Retina (tissue), 1 donor: ENCODE results near the gene CCDC148.
"Not testable (repeated sequence)": the region's sequence is repeated elsewhere in the genome, so short reads cannot be mapped to it uniquely, and the experiment has no call there.

Experiments used
- DNase-seq: peaks from one replicate; pipeline ENCODE4 v3.0.0-alpha.2; 2016

CCDC148 gene

DNA sequence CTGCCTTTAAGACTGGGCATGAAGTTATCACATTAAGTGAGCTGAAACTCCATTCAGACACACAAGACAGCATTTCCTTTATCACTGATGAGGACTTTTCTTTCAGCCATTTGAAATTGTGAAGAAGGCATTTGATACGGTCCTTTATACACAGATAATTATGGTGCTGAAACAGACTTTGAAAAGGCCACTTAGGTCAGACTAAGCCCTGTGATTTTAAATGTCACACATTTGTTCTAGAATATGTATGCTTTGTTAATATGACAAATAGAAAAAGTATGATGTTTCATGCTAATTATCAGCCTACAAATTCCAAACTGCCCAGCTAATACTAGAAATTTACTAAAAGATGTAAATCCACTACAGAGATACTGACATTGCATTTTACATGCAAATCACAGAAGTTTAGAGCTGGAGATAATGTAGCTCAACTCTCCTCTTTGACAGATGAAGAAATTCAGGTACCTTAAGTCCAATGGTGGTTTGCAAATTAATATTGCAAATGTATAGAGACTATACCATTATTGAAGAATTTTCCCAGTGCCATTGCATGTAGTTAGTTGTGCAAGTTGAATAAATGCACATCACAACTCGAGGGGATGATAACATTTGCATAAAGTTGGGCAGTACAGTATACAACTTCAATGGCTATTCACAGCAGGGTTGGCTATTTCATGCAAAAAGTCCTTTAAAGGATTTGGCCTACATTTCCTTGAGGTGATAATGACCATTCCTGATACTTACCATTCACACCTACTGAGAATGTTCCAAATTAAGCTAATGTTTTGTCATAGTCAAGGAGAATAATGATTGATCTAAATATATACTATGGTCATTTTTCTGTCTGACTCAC, 179.7 kb downstream of the CCDC148 start:
- no peak for DNase-seq

DNA sequence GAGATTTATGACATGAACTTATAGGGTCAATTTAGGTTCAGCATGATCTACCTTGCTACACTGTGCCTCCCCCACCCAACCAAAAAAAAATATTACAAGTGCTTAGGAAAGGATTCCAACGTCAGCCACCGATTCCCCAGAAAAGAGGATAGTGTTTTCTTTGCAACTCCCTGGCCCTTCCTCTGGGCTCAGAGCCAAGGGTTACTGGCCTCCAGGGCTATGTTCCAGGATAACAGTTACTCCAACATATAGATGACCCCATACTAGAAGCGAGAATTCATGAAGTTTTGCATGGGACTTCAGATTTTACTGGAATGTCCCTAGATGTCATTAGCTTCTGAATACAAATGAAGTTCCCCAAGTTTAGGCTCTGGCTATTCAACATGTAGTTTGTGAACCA, 182.8 kb downstream of the CCDC148 start:
- DNase-seq: no peak

DNA sequence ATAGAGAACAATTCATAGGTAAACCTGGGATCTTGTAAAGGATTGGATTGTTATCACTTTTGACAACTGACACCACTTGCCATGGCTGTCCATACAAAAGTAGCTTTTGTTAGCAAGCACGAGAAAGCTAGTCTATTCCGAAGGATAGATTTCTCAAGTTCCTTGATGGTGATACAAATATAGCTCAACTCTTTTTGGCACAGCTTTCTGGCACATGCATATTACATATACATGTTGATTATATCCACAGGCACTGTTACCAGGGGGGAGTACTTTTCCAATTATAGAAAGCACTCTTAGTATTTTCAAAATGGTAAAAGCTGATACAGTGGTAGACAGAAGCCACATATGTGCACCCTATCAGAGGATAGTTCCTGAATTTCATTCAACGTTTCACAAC, 186.0 kb downstream of the CCDC148 start:
- DNase-seq: no peak

DNA sequence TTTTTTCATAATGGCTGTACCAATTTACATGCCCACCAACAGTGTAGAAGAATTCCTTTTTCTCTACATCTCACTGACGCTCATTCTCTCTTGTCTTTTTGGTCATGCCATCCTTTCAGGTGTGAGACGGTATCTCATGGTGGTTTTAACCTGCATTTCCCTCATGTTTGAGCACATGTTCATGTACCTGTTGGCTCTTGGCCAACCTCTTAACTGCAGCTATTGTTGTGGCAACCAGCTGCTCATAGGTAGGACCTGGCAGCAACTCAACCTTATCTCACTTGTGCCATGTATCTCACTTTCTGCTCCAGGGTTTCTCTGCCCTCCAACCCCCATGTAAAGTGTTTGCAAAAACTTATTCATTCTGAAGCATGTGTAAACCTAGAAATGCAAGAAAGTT, 187.4 kb downstream of the CCDC148 start:
- no peak for DNase-seq

DNA sequence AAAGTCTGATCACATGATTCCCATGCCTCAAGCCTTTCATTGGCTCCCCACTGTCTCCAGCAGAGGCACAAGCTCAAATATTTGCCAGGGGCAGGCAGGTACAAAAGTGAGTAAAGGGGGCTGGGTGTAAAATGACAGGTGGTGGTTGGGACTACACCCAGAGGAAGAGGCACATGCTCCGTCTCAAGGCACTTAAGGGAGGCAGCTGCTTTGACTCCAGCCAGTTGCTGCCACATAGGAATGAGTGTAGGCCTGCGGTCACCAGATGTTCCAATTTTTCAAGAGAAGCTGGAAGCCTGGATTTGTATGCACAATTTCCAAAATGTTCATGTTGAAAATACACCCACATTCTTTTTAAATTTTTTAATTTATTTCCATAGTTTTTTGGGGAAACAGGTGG, 190.4 kb downstream of the CCDC148 start:
- DNase-seq: no peak

DNA sequence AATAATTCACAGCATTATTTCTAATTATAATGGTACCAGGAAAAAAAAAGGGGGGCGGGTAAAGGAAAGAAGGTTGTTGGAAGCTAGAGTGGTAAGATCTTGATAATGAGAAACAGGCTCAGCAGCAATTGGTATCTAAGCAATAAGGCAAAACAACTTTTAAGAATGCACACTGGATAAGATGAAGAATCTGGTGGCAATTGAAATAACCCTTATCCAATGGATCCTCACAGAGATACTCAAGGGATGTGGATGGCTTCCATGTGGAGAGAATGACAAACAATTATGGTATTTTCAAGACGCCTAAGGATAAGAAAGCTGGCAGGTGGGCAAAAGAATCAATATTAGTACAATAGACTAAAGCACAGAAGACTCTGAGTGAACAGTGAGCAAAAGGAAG, 201.3 kb downstream of the CCDC148 start:
- no peak for DNase-seq

DNA sequence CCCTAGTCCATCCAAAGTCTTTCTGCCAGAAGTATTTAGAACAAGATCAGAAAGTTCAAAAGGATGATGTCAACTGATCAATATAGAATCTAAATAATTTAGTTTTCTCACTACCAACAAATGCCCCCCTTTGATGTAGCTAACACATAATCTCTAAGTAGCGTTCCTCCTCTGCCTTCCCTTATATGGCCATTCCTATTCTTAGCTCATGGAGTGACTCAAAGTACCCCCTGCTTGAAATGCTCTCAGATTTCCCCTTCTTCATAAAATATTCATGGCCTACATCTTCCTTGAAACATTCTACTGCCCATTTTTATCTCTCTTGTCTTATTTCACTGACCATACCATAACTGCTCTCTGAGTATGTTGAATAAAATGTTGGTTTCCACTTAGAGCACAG, 203.4 kb downstream of the CCDC148 start:
- peak; percentile 3 for DNase-seq

DNA sequence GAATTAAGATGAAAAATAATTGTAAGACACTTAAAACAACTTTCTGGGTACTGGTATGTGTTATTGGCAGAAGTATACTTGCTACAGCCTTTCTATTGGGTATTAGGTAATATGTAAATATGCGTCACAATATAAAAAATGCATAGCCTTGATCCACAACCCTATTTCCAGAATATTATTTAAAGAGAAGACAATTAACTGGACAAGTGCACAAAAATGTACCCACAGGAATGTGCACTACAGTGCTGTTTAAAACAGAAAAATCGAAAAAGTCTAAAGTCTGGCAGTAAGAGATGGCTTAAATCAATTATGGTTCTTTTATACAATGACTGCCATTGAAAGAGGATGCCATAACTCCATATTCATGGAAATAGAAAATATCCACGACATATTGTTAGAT, 205.2 kb downstream of the CCDC148 start:
- no peak for DNase-seq

DNA sequence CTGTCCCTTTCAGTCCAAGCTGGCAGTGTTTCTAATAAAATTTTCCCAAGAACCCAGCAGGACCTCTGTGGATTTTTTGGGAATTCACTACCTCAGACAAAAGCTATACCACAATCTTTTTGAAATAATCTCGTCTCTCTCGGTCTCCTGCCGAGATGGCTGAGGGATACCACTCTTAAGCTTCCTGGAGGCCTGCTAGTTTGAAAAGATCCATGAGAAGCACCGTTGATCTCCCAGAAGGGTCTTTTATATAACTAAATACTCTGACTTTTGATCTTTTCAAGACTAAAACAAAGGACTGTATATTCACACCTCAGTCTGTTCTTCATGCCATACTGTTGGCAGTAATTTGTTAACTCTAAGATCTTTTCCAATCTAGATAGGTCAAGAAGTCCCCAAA, 213.2 kb downstream of the CCDC148 start:
- no peak for DNase-seq

DNA sequence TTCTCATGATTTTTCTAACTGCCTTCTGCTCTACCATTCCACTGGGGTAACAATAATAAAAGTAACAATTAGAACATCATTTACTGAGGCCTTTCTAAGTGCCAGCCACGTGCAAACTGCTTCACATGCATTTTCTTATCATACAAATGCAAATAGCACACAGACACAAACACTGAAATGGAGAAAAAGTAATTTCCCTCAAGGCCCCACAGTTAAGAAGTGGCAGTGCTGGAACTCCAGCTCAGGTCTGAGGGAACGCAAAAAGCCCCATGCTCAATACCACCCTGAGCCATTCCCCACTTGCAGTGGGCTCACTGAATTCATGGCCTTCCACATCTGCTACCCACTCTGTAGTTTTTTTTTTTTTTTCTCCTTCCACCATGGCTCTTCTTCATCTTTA, 214.3 kb downstream of the CCDC148 start:
- no peak for DNase-seq

DNA sequence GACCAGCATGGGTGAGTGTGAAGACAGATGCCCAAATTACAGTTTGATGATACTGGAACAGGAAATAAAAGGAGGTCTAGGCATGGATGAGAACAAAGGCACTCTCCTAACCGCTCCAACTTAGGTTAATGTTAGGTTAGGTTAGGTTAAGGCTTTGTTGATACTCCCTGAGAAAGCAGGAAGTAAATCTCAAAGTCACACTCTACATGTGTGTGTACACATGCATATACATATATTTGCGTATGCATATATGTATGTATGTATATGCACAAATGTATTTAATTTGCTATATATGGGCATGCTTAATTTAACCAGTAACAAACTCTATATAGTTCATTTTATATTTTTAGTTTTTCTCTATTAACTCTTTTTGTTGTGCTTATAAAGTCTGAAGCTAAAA, 215.6 kb downstream of the CCDC148 start:
- DNase-seq: no peak

DNA sequence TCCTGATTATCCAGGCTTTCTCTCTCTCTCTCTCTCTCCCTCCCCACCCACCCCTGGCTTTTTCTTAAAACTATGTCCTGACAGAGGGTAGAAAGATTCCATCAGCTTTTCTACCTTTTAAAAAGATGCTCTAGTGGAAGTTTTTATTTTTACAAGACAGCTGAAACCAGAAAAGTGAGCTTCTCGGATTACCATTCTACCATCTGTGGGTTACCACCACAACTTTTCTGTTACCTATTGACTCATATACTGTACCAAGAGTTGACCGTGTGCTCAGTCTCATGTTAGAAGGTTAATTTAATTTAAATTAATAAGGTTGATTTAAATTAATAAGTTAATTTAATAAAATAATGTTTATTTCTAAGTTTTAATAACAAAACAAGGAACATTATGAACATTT, 217.3 kb downstream of the CCDC148 start:
- DNase-seq: no peak

DNA sequence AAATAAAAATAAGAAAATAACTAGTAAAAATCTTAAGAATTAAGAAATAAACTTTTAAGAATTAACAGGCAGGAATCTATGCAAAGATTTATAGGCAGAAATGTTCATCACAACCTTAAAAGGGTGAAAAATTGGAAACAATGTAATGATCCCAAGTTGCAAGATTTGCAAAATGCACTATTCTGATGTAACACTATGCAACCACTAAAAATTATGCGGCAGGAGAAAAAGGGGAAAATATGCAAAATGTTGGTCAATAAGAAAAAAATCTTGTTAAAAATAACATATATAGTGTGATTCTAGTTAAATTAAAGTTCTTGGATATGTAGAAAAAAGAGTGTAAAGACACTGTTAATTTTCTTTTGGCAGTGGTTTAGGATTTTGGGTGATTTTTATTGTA, 222.1 kb downstream of the CCDC148 start:
- DNase-seq: no peak

DNA sequence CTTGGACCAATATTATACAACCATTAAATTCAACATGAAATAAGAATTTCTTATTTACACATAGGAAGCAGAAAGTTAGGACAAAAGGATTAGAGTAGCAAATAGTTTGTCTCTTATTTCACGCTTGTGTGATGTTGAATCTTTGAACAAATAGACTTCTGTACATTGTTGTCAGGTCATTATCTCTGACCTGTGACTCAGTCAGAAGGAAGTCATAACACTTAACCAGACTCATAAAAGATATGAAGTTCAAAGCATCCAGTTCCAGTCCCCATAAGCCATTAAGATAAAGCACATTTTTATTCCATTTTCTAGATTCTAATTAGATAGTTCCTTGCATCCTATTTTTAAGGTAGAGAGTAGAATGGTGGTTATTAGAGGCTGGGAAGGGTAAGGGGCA, 224.1 kb downstream of the CCDC148 start:
- no peak for DNase-seq

DNA sequence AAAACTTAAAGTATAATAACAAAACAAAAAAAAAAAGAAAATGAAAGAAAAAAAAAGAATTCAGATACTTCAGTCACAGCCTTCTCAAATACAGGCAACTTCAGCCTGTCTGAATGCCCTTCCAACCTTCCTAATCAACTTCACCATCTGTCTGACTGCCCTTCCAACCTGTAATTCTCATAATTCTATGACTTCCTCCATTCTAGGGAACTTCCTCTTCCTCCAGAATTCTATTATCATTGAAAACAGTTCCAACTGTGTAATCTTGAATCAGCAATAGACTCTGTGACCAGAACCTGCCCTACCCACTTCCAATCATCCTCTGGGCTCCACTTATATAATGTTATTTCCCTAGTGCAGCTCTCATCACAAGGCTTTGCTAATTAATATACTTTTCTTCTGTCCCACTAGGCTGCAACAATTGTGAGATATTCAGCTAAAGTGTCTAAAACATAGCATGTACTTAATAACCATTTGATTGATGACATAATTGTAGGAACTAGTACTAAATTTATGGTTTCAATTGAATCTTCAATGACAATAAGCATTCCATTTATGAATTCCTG, 227.5 kb downstream of the CCDC148 start:
- DNase-seq: no peak

DNA sequence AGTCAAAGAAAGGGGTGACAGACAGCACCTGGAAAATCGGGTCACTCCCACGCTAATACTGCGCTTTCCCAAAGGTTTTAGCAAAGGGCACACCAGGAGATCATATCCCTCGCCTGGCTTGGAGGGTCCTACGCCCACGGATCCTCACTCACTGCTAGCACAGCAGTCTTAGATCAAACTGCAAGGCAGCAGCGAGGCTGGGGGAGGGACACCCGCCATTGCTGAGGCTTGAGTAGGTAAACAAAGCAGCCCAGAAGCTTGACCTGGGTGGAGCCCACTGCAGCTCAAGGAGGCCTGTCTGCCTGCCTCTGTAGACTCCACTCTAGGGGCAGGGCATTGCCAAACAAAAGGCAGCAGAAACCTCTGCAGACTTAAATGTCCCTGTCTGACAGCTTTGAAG, 233.5 kb downstream of the CCDC148 start:
- DNase-seq: not testable (repeated sequence)

DNA sequence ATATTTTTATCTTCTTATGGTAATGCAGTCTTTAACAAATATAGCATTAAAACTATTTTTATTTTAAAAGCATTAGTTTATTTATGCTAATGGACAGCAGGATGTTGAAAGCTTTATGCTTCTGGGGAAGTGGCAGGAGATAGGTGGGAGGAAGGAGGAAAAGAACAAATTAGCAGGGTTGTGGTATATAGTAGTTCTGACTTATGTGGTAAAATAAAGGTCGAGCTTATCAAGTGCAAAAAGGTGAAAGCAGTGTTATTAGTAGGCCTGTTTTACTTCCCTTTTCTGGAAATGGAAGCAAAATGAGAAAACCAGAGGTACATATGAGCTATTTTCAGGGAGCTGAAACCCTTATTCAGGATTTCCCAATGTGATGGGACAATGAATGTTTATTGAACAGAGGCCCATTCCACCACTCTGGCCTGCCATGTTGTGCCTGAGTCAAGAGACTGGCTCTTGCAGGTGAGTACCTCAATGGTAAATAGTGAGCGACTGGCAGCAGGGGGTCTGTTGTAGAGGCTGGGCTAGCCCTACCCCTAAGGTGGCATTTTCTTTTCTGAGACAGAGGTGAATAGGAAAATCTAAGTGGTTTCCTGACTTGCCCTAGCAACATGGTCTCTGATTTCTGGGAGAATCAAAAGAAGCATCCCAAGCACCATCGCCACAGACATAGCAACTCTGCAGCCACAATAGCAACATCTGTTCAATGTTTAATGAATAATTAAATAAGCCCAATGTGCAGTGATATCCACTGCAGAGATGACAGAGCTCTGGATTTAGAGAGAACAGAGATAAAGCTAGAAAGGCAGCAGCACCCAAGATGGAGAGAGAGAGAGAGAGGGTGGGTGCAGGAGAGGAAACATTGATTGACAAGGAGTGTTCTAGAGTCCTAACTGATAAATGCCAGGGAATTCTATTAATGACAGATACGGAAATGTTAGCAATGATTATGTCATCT, 235.2 kb downstream of the CCDC148 start:
- no peak for DNase-seq

DNA sequence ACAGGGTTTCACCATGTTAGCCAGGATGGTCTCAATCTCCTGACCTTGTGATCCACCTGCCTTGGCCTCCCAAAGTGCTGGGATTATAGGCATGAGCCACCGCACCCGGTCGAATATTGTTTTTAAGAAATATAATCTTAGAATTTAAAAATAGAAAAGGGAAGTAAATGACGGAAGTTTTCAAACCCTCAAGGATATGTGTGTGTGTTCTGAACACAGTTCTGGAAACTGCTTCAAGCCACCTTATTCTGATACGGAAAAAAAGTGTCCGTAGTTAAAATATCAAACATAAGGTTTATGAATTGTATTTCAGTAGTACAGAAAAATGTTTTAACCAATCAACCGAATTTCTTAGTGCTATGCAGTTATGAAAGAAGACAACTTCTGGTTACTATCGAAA, 239.0 kb downstream of the CCDC148 start:
- no peak for DNase-seq

DNA sequence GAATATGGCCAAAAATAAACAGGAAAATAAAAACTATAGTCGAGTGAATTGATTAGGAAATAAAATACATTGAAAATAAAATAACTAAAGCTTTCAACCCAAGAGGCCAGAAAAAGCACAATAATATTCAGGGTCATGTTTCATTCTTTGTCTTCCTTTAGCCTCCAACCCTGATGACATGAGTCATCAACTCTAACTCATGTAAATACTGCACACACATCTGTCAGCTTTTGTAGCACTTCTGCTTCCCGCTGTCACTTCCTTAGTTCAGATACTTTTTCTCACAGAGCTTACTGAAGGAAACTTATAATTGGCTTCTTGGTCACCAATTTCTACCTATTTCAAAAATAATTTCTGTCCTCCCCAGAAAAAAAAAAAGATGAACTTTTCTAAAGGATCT, 242.1 kb downstream of the CCDC148 start:
- DNase-seq: no peak

DNA sequence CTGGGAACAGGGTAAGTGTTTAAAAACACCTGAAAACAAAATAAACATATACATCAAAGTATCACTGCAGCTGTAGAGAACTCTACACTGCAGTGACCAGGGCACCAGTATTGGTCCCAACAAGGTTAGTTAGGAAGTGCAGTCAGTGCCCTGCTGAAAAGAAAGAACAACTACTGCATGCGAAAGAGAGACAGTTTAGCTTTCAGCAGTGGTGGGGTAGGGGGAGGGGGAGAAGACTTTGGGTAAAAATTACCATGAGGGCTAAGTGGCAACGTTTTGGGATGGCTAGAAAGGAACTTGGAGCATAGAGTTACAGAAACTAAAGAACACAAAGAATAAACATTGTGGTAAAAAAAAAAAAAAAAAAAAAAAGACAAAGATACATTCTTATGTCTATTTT, 242.8 kb downstream of the CCDC148 start:
- no peak for DNase-seq

DNA sequence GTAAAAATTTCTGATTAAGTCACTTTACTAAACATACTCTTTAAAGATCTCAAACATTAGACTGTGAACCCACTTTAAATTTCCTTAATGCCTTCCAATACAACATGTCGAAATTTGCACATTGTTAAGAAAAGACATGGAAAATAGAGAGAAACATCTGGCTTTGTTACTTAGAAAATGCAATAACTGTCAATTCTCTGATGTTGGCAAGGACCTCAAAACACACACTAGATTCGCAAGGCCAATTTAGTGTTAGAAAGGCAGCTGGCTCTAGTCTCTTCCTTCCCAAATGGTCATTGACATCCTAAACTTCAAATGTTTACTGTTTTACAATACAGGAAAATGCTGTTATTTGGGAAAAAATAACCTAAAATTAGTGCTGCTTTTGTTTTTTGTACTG, 244.3 kb downstream of the CCDC148 start:
- DNase-seq: no peak

DNA sequence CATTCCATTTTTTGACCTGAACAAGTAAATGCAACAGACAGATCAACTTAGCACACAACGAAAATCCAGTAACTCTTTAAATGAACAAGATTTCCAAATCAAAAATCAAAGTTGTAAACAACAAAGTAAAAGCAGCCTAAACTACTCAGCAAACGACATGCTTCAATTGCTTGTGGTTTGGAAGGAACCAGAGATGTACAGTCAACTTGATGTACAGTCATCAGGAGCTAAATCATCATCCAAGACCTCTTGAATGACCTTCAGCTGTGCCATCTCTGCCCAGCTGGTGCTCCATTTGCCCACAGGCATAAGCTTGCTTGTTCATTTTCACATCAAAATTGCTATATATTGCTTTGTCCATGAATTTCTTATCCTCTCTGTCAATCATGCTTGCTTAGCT, 245.1 kb downstream of the CCDC148 start:
- no peak for DNase-seq

DNA sequence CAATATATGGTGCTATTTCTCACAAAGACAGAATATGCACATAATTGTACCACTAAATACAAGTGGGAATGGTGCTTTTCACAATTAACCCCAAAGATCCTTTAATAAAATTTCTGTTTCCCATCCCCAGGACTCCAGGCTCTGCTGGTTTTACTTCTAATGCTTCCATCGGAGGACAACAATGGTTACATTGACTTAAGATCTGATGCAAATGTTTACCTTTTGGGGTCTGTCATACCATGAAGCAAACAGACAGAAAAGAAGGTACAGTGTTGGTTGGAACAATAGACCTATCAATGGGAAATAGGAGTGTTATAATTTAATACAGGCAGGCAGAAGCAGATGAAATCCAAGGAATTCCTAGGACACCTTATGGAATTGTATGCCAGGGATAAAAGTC, 249.2 kb downstream of the CCDC148 start:
- DNase-seq: no peak

DNA sequence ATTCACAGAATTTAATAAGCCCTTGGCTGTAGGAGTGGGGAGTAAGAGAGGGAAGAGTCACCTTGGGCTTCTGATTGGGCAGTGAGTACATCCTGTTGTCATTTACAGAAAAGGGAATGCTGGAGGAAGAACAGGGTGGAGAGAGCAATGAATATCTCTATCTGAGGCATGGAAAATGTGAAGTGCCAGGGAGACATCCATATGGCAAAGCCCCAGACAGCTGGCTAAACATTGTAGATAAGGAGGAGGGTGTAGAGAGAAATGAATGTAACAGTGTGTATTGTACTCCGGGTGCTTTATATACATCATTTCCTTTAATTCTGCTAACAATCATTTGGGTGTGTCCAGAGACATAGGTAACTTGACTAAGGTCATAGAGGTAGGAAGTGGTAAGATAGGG, 251.3 kb downstream of the CCDC148 start:
- DNase-seq: no peak
